ENCODE measurements around the gene DNM2. TPM values are rescaled to one million over a fixed set of nuclear protein-coding genes. Genes with fewer than 3 reads are reported as not detected.
A peak's percentile ranks its signal among the peaks of the same experiment; 100 is the strongest.

The DNM2 gene
- total and polyA plus RNA-seq, 9 of the 15 experiments (the other 6 are each of a cell fraction or from before 2014, with no cell fraction given): 2.2 to 161 (median 72.6) TPM

DNA sequence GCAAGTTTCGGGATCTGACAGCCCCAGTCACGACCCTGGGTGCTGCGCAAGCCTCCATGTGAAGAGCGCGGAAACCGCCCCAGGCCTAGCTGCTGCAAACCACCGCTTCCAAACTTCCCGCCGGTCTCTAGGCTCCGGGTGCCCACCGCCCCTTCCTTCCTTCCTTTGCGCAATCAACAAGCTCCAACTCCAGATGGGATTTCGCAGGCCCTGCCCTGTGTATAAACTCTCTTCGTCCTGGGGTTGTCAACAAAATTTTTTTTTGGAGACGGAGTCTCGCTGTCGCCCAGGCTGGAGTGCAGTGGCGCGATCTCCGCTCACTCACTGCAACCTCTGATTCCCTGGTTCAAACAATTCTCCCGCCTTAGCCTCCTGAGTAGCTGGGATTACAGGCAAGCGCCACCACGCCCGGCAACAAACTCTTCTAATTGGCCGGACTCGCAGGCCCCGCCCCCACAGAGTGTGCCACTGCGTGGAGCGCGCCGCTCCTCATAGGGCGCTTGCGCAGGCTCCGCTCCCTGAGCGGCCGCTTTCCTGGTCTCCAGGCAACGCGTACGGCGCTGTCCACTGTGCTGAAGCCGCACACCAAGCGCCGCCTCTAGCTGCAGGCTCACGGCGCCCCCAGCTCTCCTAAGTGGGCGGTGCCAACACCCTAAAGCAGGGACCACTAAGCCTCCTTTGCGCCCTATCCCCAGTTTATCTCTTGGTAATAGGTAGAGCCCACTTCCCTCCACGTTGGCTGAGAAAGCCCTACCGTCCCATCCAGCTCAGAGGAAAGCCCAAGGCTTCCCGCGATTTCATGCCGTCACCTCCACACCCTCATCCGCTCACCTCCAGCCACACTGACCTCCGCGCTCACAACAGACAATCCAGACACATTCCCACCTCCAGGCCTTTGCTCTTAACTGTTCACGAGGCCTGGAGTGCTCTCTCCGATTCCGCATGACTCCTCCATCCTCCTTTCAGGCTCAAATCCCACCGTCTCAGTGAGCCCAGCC is 22.2 kb upstream of the DNM2 start (continued):
- TF ChIP-seq, protein P1, sequence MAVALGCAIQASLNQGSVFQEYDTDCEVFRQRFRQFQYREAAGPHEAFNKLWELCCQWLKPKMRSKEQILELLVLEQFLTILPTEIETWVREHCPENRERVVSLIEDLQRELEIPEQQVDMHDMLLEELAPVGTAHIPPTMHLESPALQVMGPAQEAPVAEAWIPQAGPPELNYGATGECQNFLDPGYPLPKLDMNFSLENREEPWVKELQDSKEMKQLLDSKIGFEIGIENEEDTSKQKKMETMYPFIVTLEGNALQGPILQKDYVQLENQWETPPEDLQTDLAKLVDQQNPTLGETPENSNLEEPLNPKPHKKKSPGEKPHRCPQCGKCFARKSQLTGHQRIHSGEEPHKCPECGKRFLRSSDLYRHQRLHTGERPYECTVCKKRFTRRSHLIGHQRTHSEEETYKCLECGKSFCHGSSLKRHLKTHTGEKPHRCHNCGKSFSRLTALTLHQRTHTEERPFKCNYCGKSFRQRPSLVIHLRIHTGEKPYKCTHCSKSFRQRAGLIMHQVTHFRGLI (CRISPR knock-in tag; IDR thresholded peaks at IDR 0.05): no peak
- 0 out of 2 replicates have a peak, but pooled peaks have one; percentile 59 for TF ChIP-seq CBFB (CRISPR knock-in tag; IDR thresholded peaks at IDR 0.05)
- peak; percentile 33; the same call in 1 of the 2 replicates for TF ChIP-seq HCFC1 (IDR thresholded peaks at IDR 0.05; ENCODE audit: low read depth, low read length)
- 0 out of 4 replicates have a peak, but pooled peaks of 1 of the 2 experiments have one; percentile 25 for TF ChIP-seq ZMIZ1 (IDR thresholded peaks at IDR 0.05; ENCODE audit: low read depth in 2 of 2, low read length in 2 of 2)
- no peak for TF ChIP-seq ZNF134 (CRISPR knock-in tag; conservative IDR thresholded peaks at IDR 0.05)
- peak; percentile 49 for TF ChIP-seq EGR1 (conservative IDR thresholded peaks at IDR 0.05)
- peak; percentile 97 for TF ChIP-seq RBM22 (IDR thresholded peaks at IDR 0.05; ENCODE audit: low read depth, low read length, poor library complexity, severe bottlenecking)
- peak; percentile 61; the same call in 1 of the 2 replicates for TF ChIP-seq ZNF395 (CRISPR knock-in tag; IDR thresholded peaks at IDR 0.05)
- no peak for TF ChIP-seq RBM34 (IDR thresholded peaks at IDR 0.05; ENCODE audit: borderline replicate concordance, insufficient read depth, low read length)
- TF ChIP-seq SRF (CRISPR knock-in tag; IDR thresholded peaks at IDR 0.05): peak in 1 of 2 experiments; percentile 89; a peak in 2 of 4 replicates
- TF ChIP-seq CCAR2 (IDR thresholded peaks at IDR 0.05; ENCODE audit: low read depth, low read length): no peak
